Activated CD8-positive, alpha-beta memory T cell treated with anti-CD3 and anti-CD28 coated beads for 48 hours (primary cell): ENCODE measurements around the gene SEPTIN3.

Experiments
- DNase-seq, 3 experiments: peaks; one replicate each; pipeline ENCODE4 v3.0.0-alpha.2; 2020; ENCODE audit warnings: low read depth in 2 of 3, low spot score in 2 of 3

Gene SEPTIN3

GRCh38 chr22:41969110-41969646 is at the start of gene SEPTIN3:
SEPTIN3 (plus strand) TSS chr22:41969443; CDS start chr22:41971493, 2,050 bp downstream.
- no peak for DNase-seq

DNA sequence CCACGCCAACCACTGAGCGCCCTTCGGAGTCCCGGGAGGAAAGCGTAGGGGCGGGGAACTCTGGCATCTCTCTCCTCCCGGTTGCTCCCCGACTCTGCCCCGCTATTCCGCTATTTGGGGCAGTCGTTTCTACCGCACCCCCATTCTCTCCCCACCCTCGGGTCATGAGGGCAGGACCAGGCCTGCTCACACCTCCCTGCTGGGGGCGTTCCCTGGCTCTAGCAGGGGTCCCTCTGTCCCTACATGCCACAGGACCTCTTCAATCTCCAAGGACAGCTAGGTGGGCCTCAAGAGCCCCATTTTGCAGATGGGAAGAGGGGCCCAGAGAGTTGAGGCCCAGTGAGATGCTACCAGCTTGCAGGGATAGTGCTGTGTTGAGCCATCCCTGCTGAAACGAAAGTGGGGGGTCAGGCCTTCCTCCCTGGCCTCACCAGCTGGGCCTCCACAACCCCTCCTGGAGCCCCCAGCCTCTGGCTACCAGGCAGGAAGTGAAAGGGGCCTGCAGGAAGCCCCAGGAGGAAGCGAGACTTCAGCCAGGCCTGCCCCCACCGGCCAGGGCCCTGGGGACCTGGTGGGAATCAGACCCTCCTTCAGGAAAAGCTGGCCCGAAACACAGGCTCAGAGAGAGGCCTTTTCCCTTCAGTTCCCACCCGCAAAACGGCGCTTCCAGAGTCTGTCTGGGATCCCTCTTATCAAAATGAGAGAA is 48.8 kb upstream of the SEPTIN3 start:
- DNase-seq = no peak

GRCh38 chr22:41922328-41922727 is 46.9 kb upstream of the SEPTIN3 start:
- no peak for DNase-seq

- no peak for DNase-seq
Measured at GRCh38 chr22:41922940-41923594, 46.2 kb upstream of the SEPTIN3 start.

DNA sequence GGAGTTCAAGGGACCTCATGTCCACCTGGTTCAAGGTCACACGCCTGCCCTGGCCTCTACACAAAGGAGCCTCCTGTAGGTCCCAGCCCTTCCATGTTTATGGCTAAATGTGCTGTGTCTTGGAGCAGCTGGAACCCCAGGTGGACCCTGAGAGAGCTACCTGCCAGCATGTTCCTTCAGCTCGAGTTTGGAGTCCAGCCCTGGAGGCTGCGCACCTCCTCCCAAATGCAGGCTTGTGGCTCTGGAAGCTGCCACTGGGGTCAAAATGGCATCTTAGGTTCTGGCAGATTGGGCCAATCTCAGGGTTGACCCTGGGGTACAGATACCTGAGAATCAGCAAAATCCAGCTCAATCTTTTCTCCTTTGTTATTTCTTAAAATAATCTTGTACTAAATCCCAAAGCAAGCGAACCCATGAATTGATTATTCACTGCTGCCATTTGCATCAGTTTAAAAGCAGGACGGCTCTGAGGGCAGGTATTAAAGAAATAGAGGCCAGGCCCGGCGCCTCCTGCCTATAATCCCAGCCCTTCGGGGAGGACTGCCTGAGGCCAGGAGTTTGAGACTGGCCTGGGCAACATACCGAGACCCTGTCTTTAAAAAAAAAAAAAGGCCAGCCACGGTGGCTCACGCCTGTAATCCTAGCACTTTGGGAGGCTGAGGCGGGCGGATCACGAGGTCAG is 45.5 kb upstream of the SEPTIN3 start:
- no peak for DNase-seq

DNA sequence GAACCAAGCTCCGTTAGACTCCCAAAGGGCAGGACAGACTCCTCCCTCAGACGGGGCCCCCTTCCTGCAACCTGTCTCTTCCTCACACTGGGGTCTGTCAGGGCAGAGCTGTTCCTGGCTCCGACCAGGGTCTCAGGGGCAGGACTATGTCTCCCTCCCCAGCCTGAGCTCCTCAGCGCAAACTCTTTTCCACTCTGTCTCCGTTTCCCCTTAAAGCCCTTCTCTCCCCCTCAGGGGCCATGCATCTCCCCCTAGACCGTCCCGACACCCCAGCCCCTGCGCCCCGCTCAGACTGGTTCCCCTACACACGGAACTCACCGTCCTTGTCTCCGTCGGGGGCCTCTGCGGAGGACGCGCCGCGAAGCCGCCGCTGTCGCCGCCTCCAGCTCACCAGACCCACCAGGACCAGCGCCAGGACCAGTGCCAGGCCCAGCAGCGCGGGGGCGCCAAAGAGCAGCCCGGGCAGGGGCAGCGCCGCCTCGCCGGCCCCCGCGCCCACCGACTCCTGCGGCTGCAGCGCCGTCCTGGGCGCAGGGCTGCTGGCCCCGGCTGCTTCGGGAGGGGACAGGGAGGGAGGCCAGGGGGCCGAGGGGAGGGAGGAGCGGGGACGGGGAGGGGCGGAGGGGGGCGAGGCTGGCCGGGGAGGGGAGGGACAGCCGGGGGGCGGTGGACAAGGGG is 43.3 kb upstream of the SEPTIN3 start:
- DNase-seq = peak in 2 of 3 experiments; percentile 49 to 68

DNA sequence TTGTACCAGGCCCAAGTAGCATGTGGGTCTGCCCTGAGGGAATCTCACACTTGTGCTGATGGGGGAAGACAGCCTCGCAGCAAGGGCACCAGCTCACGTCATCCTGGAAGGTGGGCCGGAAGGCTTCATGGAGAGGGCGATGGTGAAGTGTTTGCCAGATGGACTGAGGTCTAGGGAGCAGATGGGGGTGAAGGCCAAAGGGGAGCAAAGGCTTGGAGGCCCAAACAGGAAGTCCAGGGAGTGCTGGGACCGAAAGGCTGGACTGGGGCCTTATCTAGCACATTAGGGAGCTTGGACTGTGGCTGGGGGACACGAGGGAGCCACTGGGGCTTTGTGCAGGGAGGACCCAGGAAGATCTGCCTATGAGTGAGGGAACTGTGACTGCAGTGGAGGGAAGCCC is 41.4 kb upstream of the SEPTIN3 start:
- no peak for DNase-seq

GRCh38 chr22:41928593-41929417 is 40.4 kb upstream of the SEPTIN3 start:
- DNase-seq = no peak

GRCh38 chr22:41929418-41929810 is 39.8 kb upstream of the SEPTIN3 start:
- DNase-seq = no peak

- no peak for DNase-seq
Measured at GRCh38 chr22:41931701-41932269, 37.5 kb upstream of the SEPTIN3 start.

GRCh38 chr22:41932353-41932752 is 36.9 kb upstream of the SEPTIN3 start:
- DNase-seq = no peak

DNA sequence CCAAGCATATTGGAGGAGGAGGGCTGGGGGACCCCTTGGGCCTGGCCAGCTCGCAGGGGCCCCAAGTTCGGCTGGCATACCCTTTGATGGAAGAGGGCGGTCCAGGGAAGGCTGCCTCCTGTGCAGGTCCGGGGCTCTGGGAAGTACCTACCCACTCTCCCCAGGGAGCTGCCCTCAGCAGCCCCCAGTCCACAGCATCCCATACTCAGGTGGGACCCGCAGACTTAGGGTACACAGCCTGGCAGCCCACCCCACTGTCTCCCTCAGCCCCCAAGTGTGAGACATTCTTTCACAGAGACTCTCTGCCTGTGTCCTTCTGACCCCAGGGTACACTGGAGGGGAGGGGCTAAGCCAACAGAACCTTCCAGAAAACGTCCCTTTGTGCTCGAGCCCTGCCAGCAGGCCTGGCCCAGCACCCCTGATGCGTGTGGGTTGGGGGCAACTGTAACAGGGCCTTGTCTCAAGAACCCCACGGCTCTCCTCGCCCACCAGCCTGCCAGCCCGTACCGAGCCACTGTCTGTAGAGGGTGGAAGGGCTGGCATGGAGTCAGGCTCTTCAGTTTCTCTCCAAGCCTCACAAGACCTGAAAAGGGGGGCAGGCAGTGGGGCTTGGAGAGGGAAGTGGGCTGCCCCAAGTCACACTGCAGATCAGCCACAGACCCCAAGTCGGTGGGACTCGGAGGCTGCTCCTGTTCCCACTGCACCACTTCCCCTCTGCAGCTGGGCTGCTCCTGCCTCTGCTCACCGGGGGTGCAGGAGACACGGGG is 35.6 kb upstream of the SEPTIN3 start:
- no peak for DNase-seq

DNA sequence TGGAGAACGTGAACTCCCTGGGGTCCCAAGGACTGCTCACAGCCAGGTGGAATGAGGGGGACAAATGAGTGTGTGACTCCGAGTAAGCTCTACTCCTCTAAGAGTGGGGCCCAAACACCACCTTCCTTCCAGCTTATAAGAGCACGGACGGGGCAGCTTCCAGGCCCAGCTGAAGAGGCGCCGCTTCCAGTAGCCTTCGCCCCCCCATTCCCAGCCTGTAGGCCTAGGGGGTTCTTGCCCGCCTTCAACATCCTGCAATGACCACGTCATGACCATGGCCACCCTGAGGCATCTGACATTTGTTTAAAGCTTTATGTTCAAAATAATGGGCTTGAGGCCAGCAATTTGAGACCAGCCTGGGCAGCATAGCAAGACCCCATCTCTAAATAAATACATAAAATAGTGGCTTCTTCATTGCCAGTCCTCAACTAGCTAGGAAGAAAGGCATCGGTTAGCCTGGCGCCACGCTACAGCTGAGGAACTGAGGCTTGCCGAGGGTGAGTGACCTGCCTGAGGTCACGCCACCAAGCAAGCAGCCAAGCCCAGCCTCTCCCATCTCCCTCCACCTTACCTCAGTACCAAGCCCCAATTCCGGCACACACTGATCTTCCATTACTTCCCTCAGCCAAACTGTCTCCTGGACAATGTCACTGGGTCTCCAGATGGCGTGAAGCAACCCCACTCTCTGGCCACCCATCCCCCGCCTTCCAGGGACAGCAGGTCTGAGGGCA is 34.8 kb upstream of the SEPTIN3 start:
- DNase-seq = no peak

GRCh38 chr22:41935015-41935351 is 34.3 kb upstream of the SEPTIN3 start:
- DNase-seq = no peak

- DNase-seq = no peak
Measured at GRCh38 chr22:41935509-41935908, 33.7 kb upstream of the SEPTIN3 start.

DNA sequence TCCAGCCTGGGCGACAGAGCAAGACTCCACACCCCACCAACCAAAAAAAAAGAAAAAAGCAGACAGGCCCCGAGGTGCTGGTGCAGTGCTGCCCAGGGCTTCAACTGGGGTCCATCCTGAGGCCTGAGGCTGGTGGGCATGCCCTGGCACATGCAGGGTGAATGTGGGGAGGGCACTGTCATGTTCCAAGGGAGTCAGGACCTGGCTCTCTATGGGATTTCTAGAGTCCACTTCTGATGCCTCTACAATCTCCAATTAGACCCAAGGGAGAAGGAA is 32.4 kb upstream of the SEPTIN3 start:
- no peak for DNase-seq

DNA sequence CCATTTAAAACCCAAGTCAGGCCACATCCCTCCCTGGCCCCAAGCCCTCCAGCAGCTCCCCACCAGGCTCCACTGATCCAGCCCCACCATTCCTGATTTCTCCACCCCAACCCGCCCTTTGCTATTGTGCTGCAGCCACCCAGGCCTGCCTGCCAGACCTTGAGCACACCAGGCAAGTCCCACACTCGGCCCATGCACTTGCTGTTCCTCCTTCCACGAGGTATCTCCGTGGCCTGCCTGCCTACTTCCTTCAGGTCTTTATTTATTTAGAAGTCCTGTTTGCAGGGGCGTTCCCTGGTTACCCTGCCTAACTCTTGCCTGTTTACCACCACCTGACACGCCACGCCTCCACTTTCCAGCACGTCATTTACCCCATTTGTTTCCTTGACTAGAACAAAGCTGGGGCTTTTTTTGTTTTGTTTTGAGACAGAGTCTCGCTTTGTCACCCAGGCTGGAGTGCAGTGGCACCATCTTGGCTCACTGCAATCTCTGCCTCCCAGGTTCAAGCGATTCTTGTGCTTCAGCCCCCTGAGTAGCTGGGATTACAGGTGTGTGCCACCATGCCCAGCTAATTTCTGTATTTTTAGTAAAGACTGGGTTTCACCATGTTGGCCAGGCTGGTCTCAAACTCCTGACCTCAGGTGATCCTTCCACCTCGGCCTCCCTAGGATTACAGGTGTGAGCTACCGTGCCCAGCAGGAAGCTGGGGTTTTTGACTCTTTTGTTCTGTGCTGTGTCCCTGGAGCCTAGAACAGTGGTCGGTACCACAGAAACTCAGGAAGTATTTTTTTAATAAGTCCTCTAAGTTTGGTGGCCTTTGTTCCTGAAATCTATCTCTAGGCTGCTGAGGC is 29.0 kb upstream of the SEPTIN3 start:
- peak in 2 of 3 experiments; percentile 74 to 75 for DNase-seq
